HG02610 (cell line): ENCODE data around the gene UGT1A5.

Experiments
- ATAC-seq: cut with Tn5 transposase; IDR thresholded peaks from one replicate; pipeline ENCODE4 v1.9.1; 2021; ENCODE audit warnings: mild to moderate bottlenecking, moderate library complexity; ENCODE audit not compliant: unreplicated experiment

UGT1A5 gene

GRCh38 chr2:233712611-233713261 is at the start of gene UGT1A5:
Gene UGT1A5, plus strand, starts transcription at chr2:233712907. Its CDS starts 85 bp downstream, at chr2:233712992.
- no peak for ATAC-seq

GRCh38 chr2:233663911-233664310 is 48.8 kb upstream of the UGT1A5 start:
- no peak for ATAC-seq

DNA sequence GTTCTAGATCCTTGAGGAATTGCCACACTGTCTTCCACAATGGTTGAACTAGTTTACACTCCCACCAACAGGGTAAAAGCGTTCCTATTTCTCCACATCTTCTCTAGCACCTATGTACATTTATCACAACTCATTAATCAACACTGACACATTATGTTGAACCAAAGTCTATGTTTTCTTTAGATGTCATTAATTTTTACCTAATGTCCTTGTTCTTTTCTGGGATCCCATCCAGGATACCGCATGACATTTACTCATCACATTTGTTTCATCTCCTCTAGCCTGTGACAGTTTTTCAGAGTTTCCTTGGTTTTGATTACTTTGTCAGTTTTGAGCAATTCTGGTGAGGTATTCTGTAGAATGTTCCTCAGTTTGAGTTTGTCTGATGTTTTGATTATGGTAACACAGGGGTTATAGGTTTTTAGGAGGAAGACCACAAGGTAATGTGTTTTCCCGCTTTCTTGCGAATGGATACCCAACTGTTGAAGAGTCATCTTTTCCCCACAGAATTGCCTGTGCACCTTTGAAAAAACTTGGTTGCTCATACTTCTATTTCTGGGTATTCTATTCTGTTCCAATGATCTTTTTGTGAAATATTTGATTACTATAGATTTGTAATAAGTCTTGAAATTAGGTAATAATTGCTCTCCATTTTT is 44.0 kb upstream of the UGT1A5 start:
- no peak for ATAC-seq

DNA sequence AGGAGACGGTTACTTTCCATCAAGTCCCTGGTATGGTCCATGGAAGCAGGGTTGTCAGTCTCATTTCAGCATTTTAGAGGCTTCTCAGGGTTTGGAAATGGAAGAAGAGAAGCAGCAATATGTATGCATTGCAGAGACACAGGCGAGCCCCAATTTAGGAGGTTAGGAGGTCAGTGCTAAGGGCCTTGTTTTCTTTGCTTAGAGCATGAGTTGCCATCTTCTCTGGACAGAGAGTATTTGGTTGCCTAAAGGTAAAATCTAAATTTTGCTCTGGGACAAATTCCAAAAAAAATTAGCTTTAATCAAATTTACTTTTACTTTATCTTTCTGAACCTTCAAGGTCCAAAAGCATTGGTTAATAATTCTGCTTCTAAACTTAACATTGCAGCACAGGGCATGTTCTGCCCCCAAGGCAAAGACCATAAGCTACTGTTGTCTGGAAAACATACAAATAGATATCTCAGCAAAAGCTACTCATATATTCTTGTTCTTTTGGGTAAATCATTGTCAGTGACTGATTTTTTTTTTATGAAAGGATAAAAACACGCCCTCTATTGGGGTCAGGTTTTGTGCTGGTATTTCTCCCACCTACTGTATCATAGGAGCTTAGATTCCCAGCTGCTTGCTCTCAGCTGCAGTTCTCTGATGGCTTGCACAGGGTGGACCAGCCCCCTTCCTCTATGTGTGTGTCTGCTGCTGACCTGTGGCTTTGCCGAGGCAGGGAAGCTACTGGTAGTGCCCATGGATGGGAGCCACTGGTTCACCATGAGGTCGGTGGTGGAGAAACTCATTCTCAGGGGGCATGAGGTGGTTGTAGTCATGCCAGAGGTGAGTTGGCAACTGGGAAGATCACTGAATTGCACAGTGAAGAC is 41.2 kb upstream of the UGT1A5 start, which contains the start of gene UGT1A9:
UGT1A9 (plus strand) TSS at position 609 of the 872 bp plus-strand sequence; CDS start at position 646, 37 bp downstream.
- ATAC-seq: no peak

DNA sequence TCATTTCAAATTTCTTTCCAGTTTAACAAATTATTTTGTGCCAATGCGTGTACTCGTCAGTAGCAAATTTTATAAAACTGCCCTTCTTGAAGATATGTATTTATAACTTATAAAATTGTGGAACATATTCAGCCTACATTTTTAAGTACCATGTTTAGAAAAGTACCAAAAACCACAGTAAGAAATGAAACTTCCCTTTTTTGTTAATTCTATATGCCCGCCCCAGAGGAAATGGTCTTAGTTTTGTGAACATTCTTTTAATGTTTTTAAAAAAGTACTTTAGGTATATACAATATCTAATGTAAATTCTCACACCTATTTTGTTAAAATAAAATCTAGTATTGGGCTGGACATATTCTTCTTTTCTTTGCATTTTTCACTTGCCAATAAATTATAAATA is 39.8 kb upstream of the UGT1A5 start:
- ATAC-seq: no peak

- no peak for ATAC-seq
Observed at GRCh38 chr2:233673896-233674295, 38.8 kb upstream of the UGT1A5 start.

- ATAC-seq: no peak
Observed at GRCh38 chr2:233674314-233674713, 38.4 kb upstream of the UGT1A5 start.

DNA sequence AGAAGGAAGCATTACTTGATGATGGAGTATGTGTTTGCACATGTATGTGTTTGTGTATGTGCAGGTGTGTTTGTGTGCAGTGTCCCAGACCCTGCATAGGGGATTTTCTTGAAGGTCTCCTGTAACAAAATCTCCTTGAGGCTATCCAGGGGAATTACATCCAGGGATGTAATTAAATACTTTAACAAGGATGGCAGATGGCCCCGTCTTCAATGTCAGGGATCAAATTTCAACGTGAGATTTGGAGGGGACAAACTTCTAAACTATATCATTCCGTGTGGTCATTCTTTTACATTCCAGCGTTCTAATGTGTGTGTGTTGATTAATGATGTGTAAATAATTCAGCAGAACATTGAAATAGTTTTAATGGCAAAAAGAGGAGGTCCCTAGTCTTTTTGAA is 37.7 kb upstream of the UGT1A5 start:
- ATAC-seq: no peak

DNA sequence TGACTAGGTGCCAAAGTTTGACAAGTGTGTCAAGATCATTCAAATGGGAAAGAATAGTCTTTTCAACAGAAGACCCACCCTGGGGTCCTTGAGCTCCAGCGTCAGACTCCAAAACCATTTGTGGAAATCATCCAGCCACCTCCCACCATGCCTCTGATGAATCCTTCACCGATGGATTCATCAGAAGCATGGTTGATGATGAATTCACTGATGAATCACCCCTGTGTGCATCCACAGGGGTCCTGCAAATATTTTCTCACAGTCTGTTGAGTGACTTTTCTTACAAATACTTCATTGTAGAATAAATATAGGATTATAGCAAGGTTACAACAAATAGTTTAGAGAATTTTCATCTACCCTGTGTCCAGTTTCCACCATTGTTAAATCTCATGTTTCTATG is 36.7 kb upstream of the UGT1A5 start:
- ATAC-seq: no peak

- no peak for ATAC-seq
Observed at GRCh38 chr2:233679196-233679595, 33.5 kb upstream of the UGT1A5 start.

DNA sequence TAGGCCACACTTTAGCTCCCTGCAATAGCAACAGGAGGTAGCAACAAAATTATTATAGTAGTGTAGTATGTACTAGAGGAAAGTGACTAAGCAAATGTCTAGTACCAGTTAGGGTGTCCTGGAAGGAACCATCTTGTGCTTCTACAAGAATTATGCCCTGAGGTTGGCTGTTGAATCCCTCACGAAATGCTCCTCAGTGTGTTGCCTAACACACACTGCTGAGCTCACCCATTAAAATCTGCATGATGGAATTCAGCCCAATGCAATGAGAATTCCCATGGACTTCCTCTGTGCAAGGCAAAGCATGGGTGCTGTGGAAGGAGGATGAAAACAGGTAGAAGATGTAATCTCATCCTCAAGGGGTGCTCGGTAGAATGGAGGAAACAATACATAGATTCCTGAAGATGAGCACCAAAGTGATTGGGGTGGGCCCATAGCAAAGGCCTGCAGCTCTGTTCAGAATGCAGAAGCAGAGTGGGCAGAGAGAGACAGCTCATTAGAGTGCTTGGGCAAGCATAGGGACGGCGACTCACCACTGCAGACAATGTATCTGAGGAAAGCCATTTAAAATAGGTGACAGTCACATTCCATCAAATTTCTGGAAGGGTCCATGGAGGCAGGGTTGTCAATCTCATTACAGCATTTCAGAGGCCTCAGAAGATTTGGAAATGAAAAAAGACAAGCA is 32.2 kb upstream of the UGT1A5 start:
- ATAC-seq: no peak

DNA sequence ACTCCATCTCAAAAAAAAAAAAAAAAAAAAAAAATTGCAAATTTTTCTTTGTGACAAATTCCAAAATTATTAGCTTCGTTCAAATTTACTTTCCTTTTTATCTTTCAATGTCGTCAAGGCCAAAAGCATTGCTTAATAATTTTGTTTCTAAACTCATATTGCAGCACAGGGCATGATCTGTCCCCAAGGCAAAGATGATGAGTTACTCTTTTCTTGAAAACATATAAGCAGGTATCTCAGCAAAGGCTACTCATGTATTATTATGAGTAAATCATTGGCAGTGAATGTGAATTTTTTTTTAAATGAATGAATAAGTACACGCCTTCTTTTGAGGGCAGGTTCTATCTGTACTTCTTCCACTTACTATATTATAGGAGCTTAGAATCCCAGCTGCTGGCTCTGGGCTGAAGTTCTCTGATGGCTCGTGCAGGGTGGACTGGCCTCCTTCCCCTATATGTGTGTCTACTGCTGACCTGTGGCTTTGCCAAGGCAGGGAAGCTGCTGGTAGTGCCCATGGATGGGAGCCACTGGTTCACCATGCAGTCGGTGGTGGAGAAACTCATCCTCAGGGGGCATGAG is 31.1 kb upstream of the UGT1A5 start, which contains the start of gene UGT1A7:
UGT1A7 (plus strand) TSS at position 381 of the 579 bp plus-strand sequence; CDS start at position 418, 37 bp downstream.
- no peak for ATAC-seq

GRCh38 chr2:233684640-233685039 is 28.1 kb upstream of the UGT1A5 start:
- no peak for ATAC-seq

GRCh38 chr2:233686928-233687327 is 25.8 kb upstream of the UGT1A5 start:
- no peak for ATAC-seq

GRCh38 chr2:233688341-233688740 is 24.4 kb upstream of the UGT1A5 start:
- no peak for ATAC-seq

GRCh38 chr2:233689031-233689430 is 23.7 kb upstream of the UGT1A5 start:
- no peak for ATAC-seq

DNA sequence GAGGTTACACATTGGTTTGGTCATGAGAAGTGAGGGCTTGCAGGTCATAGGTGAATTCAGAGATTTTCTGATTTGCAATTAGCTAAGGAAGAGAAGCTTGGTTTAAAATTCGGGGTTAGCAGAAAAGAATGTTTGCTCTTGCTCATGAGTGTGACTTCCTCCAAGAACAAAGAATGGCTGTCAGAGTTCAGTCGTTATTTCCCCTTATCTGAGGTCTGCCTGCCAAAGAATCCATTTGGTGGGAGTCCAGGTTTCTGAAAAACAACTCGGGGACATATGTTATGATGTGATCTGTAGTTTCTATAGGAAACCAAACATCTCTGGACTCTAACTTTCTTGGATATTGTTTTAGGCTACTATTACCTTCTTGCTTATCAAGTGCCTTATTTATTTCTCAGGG is 23.2 kb upstream of the UGT1A5 start:
- no peak for ATAC-seq

- ATAC-seq: no peak
Observed at GRCh38 chr2:233690444-233690843, 22.3 kb upstream of the UGT1A5 start.

GRCh38 chr2:233691443-233692433 is 21.0 kb upstream of the UGT1A5 start:
- no peak for ATAC-seq
